Parathyroid adenoma (tissue), 2 donors: ENCODE measurements around the gene TAGLN3.

ENCODE experiments used
- H2AFZ ChIP-seq: fragments of 300-600 bp; sonication (generic); one replicate; pipeline ENCODE4 v1.7.0; 2017; ENCODE audit warnings: antibody characterized with exemption, mild to moderate bottlenecking
- H3K27ac ChIP-seq: fragments of 300-600 bp; sonication (generic); one replicate; pipeline ENCODE4 v1.7.0; 2017
- H3K27me3 ChIP-seq: fragments of 300-600 bp; sonication (generic); one replicate; pipeline ENCODE4 v1.7.0; 2017; ENCODE audit warnings: low read length; ENCODE audit not compliant: control insufficient read depth, insufficient read depth
- H3K36me3 ChIP-seq: fragments of 300-600 bp; sonication (generic); one replicate; pipeline ENCODE4 v1.7.0; 2017; ENCODE audit warnings: low read length; ENCODE audit not compliant: control insufficient read depth, insufficient read depth
- H3K4me1 ChIP-seq: fragments of 300-600 bp; sonication (generic); one replicate; pipeline ENCODE4 v1.7.0; 2017; ENCODE audit warnings: control low read depth
- H3K4me2 ChIP-seq: fragments of 300-600 bp; sonication (generic); one replicate; pipeline ENCODE4 v1.7.0; 2017; ENCODE audit warnings: low read length
- H3K4me3 ChIP-seq: fragments of 300-600 bp; sonication (generic); one replicate; pipeline ENCODE4 v1.7.0; 2017; ENCODE audit warnings: low read depth, low read length
- H3K79me2 ChIP-seq: fragments of 300-600 bp; sonication (generic); one replicate; pipeline ENCODE4 v1.7.0; 2017; ENCODE audit warnings: control low read depth
- H3K9ac ChIP-seq: fragments of 300-600 bp; sonication (generic); one replicate; pipeline ENCODE4 v1.7.0; 2017; ENCODE audit warnings: mild to moderate bottlenecking
- H3K9me3 ChIP-seq: fragments of 300-600 bp; sonication (generic); one replicate; pipeline ENCODE4 v1.7.0; 2017; ENCODE audit warnings: low read length; ENCODE audit not compliant: control insufficient read depth
- CTCF ChIP-seq: fragments of 300-600 bp; sonication (generic); IDR thresholded peaks from one replicate; pipeline ENCODE4 v1.7.0; 2017; ENCODE audit warnings: antibody characterized with exemption, mild to moderate bottlenecking
- donor health status: primary hyperparathyroidism.

The TAGLN3 gene

DNA sequence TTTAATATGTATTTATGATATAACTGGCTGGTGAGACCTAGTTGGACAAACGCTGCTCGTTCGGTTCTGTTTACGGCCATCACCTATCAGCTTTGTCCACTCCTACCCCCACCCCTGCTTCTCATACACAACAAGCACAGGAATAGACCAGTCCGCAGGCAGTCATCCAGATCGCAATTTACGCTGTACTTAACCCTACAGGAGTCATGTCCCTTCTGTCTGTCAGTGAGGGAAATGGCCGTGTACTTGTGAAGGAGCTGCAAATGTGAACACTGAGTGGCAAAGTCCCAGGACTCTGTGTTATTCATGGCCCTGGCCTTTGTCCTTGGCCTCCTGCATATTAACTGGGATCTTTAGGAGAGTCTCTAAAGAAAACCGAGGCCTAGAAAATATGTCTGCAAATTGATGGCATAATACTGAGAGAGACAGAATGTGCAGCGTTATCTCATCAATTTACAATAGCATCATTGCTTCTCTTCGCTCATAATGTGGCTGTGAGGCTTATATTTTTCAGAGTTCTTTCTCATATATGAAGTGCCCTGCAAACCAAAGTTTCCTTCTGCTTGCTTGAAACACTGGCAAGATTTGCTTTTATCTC lies 27.1 kb upstream of the TAGLN3 start:
- H3K79me2 ChIP-seq = no peaks in the 10 kb centered on the region
- H3K4me3 ChIP-seq = no peak overlapping the region
- no peaks in the 10 kb centered on the region for H3K4me1 ChIP-seq
- H3K27ac ChIP-seq = no peak overlapping the region
- H3K36me3 ChIP-seq = no peaks in the 10 kb centered on the region
- no peak overlapping the region for H2AFZ ChIP-seq
- no peaks in the 10 kb centered on the region for H3K27me3 ChIP-seq
- H3K9ac ChIP-seq = no peak overlapping the region
- TF ChIP-seq CTCF = no peak
- H3K9me3 ChIP-seq = no peaks in the 10 kb centered on the region
- H3K4me2 ChIP-seq = no peak overlapping the region

DNA sequence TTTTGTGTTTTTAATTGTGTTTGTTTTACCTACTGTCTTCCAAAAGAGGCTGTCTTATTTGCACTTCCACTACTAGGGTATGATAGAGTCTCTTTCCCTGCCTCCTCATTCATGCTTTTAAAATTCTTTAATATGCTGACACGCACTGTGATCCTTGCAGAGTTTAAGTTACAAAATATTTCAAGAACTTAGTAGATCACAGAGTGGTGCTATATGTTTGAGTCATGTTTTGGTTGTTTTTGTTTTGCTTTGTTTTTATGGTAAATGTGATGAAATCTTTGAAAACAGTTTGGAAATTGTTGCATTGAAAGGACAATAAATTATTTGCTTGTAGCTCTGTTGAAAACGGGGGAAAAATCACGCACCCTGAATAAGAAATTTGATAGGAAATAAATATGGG lies 25.8 kb upstream of the TAGLN3 start:
- no peak overlapping the region for H3K27ac ChIP-seq
- no peak overlapping the region for H2AFZ ChIP-seq
- H3K79me2 ChIP-seq = no peaks in the 10 kb centered on the region
- no peaks in the 10 kb centered on the region for H3K4me1 ChIP-seq
- no peaks in the 10 kb centered on the region for H3K27me3 ChIP-seq
- no peak for TF ChIP-seq CTCF
- no peak overlapping the region for H3K9ac ChIP-seq
- H3K4me2 ChIP-seq = no peak overlapping the region
- no peaks in the 10 kb centered on the region for H3K36me3 ChIP-seq
- no peak overlapping the region for H3K4me3 ChIP-seq
- H3K9me3 ChIP-seq = no peaks in the 10 kb centered on the region

DNA sequence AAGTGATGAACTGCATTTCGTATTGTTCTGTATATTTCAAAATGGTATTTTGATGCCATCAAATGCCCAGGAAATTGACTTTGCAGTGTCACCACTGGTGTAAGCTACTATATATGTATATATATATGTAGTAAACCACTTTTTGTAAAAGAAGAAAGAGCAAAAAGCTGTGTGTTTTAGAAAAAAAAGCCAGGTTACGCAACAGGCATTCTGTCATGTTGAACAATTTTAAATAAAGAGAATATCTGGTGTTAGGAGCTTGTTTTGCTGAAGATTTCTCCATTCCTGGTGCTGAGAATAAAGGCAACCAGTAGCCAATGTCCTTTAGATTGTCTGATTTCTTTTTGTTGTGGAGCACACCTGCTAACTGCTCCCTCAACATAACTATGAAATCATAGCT lies 23.6 kb upstream of the TAGLN3 start:
- H3K4me2 ChIP-seq = no peak overlapping the region
- H3K4me1 ChIP-seq = peaks cover 3% of the 10 kb centered on the region
- H3K79me2 ChIP-seq = peaks cover 2% of the 10 kb centered on the region
- no peak overlapping the region for H3K27ac ChIP-seq
- no peaks in the 10 kb centered on the region for H3K36me3 ChIP-seq
- H3K4me3 ChIP-seq = no peak overlapping the region
- H3K9ac ChIP-seq = no peak overlapping the region
- no peak overlapping the region for H2AFZ ChIP-seq
- TF ChIP-seq CTCF = no peak
- H3K27me3 ChIP-seq = no peaks in the 10 kb centered on the region
- no peaks in the 10 kb centered on the region for H3K9me3 ChIP-seq

DNA sequence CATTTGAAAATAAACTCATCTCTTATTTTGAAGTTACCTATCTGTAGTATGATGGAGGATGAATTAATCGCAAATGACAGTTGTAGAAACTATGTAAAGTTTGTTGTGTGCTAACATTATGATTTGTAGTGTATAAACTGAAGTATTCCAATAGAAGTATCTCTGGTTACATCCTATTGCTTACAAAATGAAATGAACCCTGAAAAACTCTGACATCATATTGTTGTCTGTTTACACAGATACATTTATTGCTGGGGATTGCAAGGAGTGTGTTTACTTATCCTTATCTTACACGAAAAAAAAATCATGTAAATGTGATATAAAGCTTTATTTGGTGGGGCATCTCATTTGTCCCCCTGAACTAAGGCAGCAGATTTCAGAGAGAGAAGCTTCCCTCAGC lies 22.5 kb upstream of the TAGLN3 start:
- Histone ChIP-seq H2AFZ (no peak overlapping the region), H3K27ac (no peak overlapping the region), H3K79me2 (peaks cover 2% of the 10 kb centered on the region), H3K9me3 (no peaks in the 10 kb centered on the region), H3K4me3 (no peak overlapping the region), H3K27me3 (no peaks in the 10 kb centered on the region), H3K4me1 (peaks cover 3% of the 10 kb centered on the region), H3K36me3 (no peaks in the 10 kb centered on the region), H3K9ac (no peak overlapping the region), H3K4me2 (no peak overlapping the region)
- no peak for TF ChIP-seq CTCF
